Activated gamma-delta T cell (primary cell): ENCODE results near the gene NPHP3.
"Not testable (repeated sequence)": the region's sequence is repeated elsewhere in the genome, so short reads cannot be mapped to it uniquely, and the experiment has no call there.

Experiments used
- DNase-seq: peaks from one replicate; lab custom pipeline; 2025; lab: John Stamatoyannopoulos, UW
- total RNA-seq, 2 donors: gene quantifications; one replicate each; lab custom pipeline; 2026; lab: John Stamatoyannopoulos, UW

The NPHP3 gene
- total RNA-seq: 33.4 to 41.3 reads per million in 2 donors

- peak; percentile 98 for DNase-seq
Measured at GRCh38 chr3:132722165-132723023, at the start of gene NPHP3. NPHP3 (minus strand) TSS chr3:132722409; CDS start chr3:132722355, 54 bp downstream.

- DNase-seq: no peak
Measured at GRCh38 chr3:132758740-132759139, 36.5 kb upstream of the NPHP3 start.

GRCh38 chr3:132756108-132756650 lies 34.0 kb upstream of the NPHP3 start:
- DNase-seq: no peak

GRCh38 chr3:132753946-132754345 lies 31.7 kb upstream of the NPHP3 start:
- DNase-seq: no peak

- DNase-seq: no peak
Measured at GRCh38 chr3:132749786-132750185, 27.6 kb upstream of the NPHP3 start.

- DNase-seq: not testable (repeated sequence)
Measured at GRCh38 chr3:132746720-132747119, 24.5 kb upstream of the NPHP3 start.

GRCh38 chr3:132738314-132738713 lies 16.1 kb upstream of the NPHP3 start:
- no peak for DNase-seq

- DNase-seq: no peak
Measured at GRCh38 chr3:132735589-132735988, 13.4 kb upstream of the NPHP3 start.

GRCh38 chr3:132730891-132731580 lies 8.8 kb upstream of the NPHP3 start:
- DNase-seq: no peak

GRCh38 chr3:132726341-132726823 lies 4.2 kb upstream of the NPHP3 start:
- no peak for DNase-seq

- DNase-seq: no peak
Measured at GRCh38 chr3:132723024-132723950, 1.1 kb upstream of the NPHP3 start.

GRCh38 chr3:132721479-132722164 lies 587 bp downstream of the NPHP3 start:
- peak; percentile 10 for DNase-seq

GRCh38 chr3:132720228-132720627 lies 2.0 kb downstream of the NPHP3 start:
- no peak for DNase-seq

- DNase-seq: no peak
Measured at GRCh38 chr3:132716372-132716771, 5.8 kb downstream of the NPHP3 start.

GRCh38 chr3:132713977-132714727 lies 8.1 kb downstream of the NPHP3 start:
- no peak for DNase-seq

- no peak for DNase-seq
Measured at GRCh38 chr3:132710311-132710710, 11.9 kb downstream of the NPHP3 start.

- DNase-seq: no peak
Measured at GRCh38 chr3:132709761-132710160, 12.4 kb downstream of the NPHP3 start.

GRCh38 chr3:132703733-132704132 lies 18.5 kb downstream of the NPHP3 start:
- DNase-seq: no peak

- no peak for DNase-seq
Measured at GRCh38 chr3:132695422-132695821, 26.8 kb downstream of the NPHP3 start.

GRCh38 chr3:132694991-132695390 lies 27.2 kb downstream of the NPHP3 start:
- DNase-seq: no peak
